CD4-positive, alpha-beta T cell treated with Interleukin-6 at 100 ng/mL for 8 hours (primary cell): ENCODE measurements around the gene PPP1R3G.
"Not testable (repeated sequence)": the region's sequence is repeated elsewhere in the genome, so short reads cannot be mapped to it uniquely, and the experiment has no call there.

Experiments
- DNase-seq: peaks from one replicate; pipeline ENCODE4 v3.0.0-alpha.2; 2020; ENCODE audit warnings: mixed read lengths, low spot score

Gene PPP1R3G

DNA sequence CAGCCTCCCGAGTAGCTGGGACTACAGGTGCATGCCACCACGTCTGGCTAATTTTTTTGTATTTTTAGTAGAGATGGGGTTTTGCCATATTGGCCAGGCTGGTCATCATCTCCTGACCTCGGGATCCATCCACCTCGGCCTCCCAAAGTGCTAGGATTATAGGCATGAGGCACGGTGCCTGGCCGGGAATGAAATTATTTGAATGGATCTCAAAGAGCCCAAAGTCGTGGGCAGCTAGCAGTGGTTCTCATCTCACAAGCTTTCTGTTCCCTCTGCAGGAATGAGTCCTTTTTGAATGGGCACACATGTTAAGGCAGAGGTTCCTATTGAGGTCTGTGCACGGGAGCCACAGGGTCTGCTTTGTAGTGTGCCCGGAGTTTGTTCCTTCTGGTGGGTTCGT, 34.9 kb downstream of the PPP1R3G start:
- DNase-seq, result no peak

DNA sequence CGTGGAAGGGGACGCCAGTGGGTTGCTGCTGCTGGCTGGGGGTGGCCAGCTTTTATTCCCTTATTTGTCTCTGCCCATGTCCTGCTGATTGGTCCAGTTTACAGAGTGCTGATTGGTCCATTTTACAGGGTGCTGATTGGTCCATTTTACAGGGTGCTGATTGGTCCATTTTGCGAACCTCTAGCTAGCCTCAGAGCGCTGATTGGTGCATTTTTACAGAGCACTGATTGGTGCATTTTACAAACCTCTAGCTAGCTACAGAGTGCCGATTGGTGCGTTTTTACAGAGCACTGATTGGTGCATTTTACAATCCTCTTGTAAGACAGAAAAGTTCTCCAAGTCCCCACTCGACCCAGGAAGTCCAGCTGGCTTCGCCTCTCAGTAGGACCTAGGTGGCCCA, 35.4 kb downstream of the PPP1R3G start:
- not testable (repeated sequence) for DNase-seq

DNA sequence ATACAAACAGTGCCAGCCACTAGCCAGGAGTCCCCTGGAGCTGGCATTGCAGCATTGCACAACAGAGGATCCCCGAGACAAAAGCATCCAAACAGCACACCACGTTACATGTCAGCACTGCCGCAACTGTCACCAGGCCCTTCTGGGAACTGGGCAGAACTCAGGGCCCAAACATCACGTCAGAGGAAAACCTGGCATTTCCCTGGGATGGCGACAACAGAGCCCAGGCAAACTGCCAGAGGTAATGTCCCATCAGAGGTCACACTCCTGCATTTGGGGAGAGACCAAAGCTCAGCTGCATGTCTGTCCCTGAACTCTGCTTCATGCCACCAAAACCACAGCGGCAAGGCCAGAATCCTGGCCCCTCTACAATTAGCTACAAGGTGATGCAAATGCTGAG, 36.3 kb downstream of the PPP1R3G start:
- DNase-seq, result no peak

DNA sequence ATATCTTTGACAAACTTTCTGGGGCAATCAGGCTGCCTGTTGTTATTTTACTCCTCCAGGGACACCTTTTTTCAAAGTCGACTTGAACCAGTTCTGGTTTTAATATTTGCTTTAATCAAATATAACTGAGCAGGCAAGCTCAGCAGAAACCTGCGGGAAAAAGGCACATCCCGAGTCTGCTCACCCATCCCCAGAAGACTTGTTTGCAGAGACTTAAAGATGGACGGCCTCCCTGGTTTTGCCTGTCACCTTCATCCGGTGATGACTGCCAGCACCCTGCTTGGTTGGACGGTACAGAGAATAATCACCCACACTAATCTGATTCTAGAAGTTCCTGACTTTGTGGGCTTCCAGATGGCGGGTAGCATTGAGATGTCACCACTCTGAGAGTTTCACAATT, 36.8 kb downstream of the PPP1R3G start:
- no peak for DNase-seq

DNA sequence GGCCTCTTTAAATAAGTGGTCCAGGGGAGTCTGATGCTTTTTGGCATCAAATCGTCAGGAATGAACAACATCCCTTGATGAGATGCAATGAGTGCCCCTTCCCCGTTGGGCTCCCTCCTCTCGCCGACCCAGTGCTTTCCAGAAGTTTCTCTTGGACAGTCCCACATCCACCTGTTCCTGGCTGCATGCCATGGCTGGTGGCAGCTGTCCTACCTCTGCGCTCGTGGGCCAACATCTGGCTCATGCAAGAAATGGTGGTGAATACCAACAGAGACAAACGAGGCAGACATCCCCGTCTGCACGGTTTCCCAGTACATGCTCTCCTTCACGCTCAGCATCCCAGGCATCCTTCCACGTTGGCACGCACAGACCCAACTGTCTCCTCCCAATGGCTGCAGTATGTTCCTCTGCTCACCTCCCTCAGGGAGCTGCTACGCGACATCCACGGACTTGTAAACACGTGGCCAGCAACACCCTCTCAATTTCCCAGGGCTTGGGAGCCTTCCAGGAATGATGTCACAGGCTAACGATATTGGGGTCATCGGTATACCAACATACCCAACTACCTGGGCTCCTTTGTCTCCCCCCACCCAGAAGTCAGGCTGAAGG, 37.5 kb downstream of the PPP1R3G start:
- no peak for DNase-seq

DNA sequence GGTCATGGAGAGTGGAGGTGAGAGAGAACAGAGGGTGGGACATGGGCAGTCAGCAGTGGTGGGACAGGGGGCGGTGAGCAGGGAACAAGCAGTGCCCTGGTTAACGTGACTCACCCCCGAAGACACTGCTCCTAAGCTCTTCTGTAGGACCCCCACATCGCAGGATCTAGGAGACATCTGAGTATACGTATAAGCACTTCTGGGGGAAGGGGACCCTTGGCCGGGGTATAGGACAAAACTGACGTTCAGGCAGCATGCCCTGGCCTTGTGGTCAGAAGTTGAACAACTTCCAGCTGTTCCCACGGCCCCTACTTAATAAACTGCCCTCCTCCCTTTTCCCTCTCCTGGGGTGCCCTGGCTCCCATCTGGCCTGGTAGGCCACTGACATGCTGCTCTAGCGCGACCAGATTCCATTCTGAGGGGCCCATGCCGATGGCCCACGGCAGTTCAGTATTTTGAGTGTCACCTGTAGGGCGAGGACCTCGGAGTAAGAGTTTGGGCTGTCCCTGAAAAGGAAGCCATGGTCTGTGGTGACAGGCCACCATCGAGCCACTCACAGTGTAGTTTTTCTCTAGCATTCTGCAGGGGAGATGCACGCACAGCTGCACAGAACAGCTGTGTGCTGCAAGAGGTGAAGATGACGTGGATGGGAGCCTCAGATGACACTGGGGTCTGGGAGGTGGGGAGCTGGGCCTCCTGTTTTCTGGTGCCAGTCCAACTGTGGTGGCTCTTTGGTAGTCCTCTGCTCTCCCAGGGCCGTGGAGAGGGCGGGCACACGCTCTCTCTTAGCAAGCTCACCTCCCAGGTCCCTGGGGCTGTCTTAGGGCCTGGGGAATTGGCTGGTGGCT, 38.4 kb downstream of the PPP1R3G start:
- DNase-seq, result no peak

DNA sequence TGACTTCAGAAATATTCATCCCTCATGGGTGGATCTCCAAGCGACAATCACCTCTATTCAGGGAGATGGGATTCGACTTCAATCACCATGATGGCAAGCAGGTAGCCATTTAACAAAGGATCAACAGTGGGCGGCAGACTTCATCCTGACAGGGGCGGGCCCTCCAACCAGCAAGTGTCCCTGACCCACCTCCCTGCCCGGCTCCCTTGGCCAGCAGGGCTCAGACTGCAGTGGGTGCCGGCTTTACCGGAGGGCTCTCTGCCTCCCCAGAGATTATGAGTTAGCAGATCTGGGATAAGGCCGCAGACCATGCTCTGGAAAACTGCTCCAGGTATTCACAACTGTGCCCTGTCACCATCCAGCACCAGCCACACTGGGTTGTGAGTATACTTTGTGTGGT, 39.4 kb downstream of the PPP1R3G start:
- no peak for DNase-seq

DNA sequence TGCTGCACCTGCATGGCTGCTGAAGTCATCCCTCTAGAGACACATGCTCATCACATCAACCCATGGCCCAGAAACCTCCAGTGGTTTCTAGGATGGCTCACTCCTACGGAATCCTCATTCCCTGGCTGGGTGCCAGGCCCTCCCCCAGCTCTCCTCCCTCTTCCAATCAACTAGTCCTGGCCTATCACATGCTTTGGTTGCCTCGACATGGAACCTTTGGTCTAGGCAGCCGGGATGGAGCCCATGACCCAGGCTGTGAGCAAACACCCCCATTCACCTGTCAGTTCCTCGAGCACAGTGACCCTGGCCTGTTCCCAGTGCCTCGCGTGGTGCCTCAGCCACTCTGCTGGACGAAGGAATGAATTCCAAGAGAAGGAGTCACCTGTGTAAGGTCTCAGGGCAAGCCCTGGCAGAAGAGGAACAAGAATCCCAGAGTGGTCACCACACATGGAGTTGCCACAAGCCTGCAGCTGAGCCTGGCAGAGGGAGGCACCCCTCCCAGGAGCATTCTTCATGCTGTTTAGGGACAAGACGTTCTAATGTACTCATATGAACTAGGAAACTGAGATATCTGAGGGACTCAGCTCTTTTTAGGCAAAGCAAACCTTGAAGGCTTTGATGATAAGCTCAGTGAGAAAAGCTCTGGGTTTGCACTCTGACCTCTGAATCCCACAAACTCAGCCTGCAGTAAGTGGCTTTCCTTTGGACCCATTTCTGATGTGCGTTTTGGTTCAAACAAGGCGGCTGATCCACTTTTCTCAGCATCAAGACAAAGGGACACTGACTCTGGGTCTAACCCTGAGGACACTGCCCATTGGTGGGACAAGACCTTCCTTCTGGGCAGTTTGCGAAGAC, 40.2 kb downstream of the PPP1R3G start:
- no peak for DNase-seq

DNA sequence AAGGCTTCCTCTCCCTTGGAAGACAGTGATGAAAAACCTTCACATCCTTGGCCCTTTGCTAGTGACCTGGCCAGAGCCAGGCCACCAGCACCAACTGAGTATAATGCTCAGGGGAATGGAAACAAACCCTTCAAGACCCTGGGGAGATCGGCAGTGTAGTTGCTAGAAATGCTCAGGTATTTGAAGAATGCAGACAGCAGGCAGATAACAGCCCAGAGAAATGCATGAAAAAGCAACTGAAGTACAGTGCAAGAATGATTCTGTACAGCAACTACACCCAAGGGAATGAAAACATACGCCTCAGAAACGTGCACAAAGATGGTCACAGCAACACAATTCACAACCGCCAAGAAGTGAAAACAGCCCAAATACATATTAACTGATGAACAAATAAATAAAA, 41.1 kb downstream of the PPP1R3G start:
- no peak for DNase-seq

DNA sequence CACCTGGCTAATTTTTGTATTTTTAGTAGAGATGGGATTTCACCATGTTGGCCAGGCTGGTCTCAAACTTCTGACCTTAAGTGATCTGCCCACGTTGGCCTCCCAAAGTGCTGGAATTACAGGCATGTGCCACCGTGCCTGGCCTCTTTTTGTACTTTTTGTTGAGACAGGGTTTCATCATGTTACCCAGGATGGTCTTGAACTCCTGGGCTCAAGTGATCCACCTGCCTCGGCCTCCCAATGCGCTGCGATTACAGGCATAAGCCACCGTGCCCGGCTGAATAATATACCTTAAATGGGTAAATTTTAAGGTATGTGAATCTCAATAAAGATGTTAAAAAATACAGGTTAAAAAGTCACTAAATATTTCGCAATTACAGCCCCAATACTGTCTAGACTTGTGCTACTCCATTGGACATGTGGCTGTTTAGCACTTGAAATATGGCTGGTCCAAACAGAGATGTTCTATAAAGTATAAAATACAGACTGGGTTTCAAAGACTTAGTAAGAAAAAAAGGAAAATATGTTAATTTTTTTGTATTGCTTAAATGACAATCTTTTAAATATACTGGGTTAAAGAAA, 42.1 kb downstream of the PPP1R3G start:
- DNase-seq, result no peak

DNA sequence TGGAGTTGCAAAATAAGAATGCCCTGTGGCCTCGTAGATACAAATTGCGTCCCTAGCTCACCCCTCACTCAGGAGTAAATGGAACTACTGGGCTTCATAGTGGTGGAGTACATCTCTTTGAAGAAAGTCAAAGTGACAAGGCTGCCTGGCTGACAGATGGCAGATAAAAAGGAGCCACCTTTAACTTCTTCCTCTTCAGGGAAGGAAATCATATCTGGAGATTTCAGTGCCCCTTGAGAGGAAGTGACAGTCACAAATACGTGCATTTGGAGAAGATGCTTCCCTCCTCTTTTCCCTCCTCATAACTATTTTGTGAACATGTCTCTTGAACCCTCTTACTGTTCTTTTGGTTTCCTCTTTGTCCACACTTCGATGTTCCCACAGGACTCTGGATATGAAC, 43.2 kb downstream of the PPP1R3G start:
- DNase-seq, result no peak

DNA sequence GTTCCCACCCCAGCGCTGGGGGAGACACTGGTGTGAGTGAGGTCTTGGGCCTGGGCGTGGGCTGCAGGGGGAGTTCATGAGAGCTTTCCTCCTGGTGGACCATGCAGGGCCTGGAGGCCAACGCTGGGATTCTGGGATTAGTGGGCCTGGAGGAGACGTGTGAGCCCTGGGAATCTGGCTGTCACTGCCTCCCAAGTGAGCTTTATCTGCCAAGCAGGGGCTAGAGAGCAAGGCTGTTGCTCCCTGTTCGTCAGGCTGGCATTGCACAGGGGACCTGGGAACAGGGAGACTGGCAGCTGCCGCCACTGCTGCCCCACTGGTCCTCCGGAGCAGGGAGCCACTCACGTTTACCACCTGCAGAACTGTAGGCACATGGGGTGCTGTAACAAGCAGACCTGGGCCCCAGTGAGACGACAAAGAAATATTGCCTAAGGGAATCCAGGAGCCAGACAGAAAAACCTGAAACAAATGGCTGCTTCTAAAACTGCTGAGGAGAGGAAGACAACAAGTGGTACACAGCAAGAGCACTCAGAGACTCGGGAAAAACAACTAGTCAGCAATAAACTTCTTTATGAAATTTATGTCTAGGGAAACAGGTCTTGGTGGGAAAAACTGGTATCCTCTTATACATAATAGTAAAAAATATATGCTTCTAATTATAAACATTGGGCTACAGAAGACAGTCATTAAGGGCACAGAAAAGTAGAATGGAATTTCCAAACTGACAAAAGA, 45.2 kb downstream of the PPP1R3G start:
- no peak for DNase-seq

DNA sequence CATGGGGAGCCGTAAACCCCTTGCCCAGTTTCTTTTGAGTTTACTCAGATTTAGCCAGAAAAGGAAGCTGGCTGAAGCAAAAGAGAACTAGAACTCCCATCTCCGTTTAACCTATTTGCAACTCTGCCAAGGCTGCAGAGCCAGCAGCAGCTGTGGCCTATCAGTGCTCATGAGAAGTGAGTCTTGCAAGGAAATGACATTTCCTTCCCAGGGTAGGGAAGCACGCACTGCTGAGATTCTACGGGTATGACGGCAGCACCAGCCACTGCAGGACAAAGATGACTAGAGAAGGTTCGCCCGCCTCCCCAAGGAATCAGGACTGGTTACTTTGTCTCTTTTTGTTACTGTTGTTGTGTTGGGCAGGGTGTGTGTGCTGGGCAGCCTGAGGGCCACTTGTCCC, 47.6 kb downstream of the PPP1R3G start:
- DNase-seq, result no peak

DNA sequence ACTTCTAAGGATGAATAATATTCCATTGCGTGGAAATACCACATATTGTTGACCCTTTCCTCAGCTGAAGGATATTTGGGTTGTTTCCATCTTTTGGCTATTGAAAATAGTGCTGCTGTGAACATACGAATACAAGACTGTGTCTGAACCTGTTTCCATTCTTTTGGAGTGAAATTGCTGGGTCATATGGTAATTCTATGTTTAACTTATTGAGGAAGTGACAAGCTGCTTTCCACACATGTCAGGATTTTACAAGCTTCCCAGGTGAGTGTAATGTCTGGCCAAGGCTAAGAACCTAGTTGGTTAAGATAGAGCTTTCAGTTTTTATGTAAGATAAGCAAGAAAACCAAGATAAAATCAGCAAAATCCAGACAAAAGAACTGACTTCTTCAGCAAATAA, 48.8 kb downstream of the PPP1R3G start:
- DNase-seq, result no peak

DNA sequence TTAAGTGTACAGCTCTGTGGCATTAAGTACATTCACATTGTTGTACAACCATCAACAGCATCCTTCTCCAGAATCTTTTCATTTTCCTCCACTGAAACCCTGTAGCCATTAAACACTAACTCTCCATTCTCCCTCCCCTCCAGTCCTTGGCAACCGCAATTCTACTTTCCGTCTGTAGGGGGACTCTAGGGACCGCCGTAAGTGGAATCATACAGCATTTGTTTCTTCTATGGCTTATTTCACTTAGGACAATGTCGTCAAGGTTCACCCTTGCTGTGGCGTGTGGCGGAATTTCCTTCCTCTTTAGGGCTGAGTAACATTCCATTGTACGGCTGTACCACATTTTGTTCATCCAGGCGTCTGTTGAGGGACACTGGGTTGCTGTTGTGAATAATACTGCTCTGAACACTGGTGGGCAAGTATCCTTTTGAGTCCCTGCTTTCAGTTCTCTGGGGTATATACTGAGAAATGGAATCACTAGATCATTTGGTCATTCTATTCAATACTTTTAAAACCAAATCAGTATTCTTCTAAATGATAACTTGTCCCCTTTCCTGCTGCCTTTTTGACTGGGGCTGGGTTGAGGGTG, 50.7 kb downstream of the PPP1R3G start:
- DNase-seq, result no peak

DNA sequence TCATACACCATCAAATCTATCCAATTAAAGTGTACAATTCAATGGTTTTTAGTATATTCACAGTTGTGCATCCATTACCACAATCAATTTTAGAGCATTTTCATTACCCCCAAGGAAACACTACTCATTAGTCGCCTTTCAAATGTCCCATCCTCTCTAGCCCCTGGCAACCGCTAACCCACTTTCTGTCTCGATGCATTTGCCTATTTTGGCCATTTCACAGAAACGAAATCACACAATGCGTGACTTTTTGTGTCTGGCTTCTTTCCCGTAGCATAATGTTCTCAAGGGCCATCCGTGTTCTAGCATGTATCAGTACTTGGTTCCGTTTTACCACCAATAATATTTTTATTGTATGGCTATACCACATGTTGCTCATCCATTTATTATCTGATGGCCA, 51.7 kb downstream of the PPP1R3G start:
- no peak for DNase-seq
